HG03175 (cell line): Measurements from ENCODE around the gene SLC16A13.
"Not testable (repeated sequence)": the region's sequence is repeated elsewhere in the genome, so short reads cannot be mapped to it uniquely, and the experiment has no call there.

Experiments
- ATAC-seq: cut with Tn5 transposase; IDR thresholded peaks from one replicate; pipeline ENCODE4 v1.9.1; 2021; ENCODE audit warnings: mild to moderate bottlenecking, moderate library complexity; ENCODE audit not compliant: unreplicated experiment

SLC16A13 gene

DNA sequence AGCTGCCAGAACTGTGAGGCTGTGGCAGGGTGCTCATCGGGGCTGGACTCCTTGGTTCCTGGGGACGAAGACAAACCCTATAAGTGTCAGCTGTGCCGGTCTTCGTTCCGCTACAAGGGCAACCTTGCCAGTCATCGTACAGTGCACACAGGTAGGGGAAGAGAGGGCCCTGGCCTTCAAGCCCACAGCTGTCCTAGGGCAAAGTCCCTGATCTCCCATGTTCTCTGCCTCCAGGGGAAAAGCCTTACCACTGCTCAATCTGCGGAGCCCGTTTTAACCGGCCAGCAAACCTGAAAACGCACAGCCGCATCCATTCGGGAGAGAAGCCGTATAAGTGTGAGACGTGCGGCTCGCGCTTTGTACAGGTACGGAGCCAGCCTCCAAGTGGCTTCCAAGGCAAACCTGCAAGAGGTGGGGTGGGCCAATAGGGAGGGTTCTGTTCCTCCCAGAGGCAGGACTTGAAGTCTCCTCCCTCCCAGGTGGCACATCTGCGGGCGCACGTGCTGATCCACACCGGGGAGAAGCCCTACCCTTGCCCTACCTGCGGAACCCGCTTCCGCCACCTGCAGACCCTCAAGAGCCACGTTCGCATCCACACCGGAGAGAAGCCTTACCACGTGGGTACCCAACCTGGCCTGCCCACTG lies 9.2 kb upstream of the SLC16A13 start:
- no peak for ATAC-seq

DNA sequence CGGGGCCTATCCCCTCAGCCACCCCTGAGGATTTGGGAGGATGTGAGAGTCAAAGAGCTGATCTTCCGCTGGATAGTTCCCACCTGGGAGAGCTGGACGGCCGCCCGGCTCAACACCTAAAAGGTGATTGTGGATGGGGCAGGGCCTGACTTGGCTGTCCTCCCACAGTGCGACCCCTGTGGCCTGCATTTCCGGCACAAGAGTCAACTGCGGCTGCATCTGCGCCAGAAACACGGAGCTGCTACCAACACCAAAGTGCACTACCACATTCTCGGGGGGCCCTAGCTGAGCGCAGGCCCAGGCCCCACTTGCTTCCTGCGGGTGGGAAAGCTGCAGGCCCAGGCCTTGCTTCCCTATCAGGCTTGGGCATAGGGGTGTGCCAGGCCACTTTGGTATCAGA lies 8.5 kb upstream of the SLC16A13 start:
- no peak for ATAC-seq

DNA sequence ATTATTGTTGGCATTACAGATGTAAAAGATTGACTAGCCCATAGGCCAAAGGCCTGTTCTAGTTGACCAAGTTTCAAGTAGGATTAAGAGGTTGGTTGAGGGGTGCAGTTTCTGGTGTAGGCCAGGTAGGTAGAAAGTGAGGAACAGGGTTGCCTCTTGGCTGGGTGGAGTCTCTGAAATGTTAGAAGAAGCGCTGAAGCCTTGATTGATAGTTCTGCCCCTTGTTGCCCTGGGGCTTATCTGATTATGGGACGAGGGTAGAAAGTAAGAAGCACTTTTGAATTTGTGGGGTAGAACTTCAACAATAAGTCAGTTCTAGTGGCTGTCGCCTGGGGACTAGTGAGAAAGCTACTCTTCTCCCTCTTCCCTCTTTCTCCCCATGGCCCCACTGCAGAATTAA lies 6.7 kb upstream of the SLC16A13 start:
- no peak for ATAC-seq

DNA sequence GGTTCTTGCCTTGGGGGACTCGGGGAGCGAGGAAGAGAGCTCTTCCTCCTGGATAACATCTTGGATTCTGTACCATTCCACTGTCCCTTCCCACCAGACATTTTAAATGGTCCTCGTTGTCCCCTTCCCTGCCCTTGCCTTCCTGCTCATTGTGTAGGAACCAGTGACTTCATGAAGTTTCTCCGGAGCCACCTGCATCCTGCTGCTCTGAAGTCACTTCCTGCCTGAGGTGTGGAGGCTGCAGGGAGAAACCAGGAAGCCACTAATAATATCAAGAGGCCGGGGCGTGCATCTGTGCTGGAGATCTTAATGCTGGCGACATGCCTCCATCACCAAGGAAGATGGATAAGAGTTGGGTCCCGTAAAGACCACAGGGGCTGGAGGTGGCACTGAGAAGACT lies 6.2 kb upstream of the SLC16A13 start:
- ATAC-seq, result no peak

GRCh38 chr17:7034955-7035590 lies 742 bp upstream of the SLC16A13 start:
- peak; percentile 30 for ATAC-seq

- no peak for ATAC-seq
These were observed 2.4 kb downstream of the SLC16A13 start for GRCh38 chr17:7038025-7038862.

- no peak for ATAC-seq
These were observed 4.0 kb downstream of the SLC16A13 start for GRCh38 chr17:7039832-7040231.

- no peak for ATAC-seq
These were observed 6.0 kb downstream of the SLC16A13 start for GRCh38 chr17:7041607-7042500.

- ATAC-seq, result no peak
These were observed 6.8 kb downstream of the SLC16A13 start for GRCh38 chr17:7042501-7043181.

DNA sequence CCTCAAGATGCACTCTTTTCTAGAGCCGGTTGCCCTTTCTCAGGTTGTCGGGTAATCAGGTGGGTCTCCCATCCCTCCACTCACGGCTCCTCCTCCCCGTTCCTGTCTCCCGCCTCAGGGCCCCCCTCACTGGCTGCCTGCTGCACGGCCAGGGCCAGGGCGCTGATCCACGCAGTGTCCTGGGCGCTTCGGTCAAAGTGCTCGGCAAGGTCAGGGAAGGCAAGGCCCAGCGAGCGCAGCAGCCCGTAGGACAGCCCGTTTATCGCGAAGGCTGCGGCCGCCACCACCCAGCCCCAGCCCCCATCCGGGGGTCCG lies 7.3 kb downstream of the SLC16A13 start:
- ATAC-seq, result no peak

GRCh38 chr17:7043497-7044198 lies 7.8 kb downstream of the SLC16A13 start, which contains the start of gene SLC16A11:
SLC16A11 (minus strand) TSS chr17:7044092; CDS start chr17:7043513, 579 bp downstream.
- ATAC-seq, result no peak

DNA sequence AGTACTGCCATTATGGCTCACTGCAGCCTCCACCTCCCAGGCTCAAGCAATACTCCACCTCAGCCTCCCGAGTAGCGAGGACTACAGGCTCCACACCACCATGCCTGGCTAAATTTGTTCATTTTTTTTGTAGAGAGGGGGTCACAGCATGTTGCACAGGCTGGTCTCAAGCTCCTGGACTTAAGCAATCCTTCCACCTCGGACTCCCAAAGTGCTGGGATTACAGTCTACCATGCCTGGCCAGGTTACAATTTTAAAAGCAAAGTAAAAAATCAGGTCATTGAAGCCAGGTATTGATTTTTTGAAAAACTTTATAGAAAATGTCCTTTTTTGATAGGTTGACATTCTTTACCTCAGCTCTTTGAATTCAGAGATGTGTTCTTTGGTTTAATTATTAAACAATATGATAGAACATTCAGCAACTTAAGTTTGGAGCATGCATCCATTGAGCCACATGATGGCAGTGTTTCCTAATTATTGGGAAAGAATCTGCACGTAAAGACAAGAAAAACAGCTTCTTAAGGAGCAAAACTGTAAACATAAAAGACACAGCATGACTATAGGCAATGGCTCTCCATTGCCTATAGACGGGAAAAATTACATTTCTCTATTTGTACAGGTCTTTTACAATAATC lies 9.8 kb downstream of the SLC16A13 start:
- no peak for ATAC-seq

DNA sequence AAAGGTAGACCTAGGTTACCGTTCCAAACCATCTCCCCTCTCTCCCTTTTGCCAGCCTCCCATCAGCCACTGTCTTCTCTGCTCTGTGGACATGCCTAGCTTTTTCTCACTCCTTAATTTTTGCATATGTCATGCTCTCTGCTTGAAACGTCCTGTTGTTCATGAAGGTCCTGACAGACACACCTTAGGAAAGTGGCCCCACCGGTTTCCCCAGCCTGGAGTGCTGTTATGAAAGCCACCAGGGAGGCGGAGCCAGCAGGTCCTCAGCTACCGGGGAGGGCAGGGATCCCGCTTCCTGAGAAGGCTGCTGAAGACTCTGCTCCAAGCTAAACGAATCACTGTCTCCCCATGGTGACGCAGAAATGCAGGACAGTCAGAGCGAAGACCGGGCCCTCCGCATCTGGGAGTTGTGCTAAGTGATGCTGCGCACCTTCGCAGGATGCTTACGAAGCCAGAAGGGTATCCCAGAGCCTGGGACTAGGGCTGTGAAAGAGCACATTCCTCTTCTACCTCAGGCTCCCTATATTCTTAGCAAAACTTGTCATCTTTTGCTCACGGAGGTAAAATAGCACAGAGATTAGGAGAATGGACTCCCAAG lies 10.4 kb downstream of the SLC16A13 start:
- ATAC-seq, result no peak

DNA sequence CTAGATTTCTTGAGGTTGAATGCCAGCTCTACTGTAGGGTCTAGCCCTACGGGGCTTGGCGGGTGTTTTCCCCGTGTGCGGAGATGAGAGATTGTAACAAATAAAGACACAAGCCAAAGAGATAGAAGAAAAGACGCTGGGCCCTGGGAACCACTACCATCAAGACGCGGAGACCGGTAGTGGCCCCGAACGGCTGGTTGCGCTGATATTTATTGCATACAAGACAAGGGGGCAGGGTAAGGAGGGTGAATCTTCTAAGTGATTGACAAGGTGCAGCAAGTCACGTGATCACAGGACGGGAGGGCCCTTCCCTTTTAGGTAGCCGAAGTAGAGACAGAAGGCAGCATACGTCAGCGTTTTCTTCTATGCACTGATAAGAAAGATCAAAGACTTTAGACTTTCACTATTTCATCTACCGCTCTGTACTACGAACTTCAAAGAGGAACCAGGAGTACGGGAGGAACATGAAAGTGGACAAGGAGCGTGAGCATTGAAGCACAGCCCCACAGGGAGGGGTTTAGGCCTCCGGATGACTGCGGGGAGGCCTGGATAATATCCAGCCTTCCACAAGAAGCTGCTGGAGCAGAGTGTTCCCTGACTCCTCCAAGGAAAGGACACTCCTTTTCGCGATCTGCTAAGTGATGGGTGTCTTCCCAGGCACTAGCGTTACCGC lies 11.0 kb downstream of the SLC16A13 start:
- not testable (repeated sequence) for ATAC-seq

DNA sequence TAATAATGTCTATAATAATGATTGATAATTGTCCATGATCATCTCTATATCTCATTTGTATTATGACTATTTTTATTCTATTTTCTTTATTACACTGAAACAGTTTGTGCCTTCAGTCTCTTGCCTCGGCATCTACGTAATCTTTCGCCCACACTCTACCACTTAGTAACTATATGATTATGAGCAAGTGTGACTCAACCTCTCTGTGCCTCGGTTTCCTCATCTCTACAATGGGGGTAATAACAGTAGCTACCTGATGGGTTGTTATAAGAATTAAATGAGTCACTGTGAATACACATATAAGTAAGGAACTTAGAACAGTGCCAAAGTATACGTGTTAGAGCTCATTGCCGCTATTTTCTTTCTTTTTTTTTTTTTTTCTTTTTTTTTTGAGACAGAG lies 11.8 kb downstream of the SLC16A13 start:
- ATAC-seq, result no peak

GRCh38 chr17:7048968-7049367 lies 13.2 kb downstream of the SLC16A13 start:
- ATAC-seq, result no peak

- ATAC-seq, result not testable (repeated sequence)
These were observed 14.8 kb downstream of the SLC16A13 start for GRCh38 chr17:7050583-7050982.

DNA sequence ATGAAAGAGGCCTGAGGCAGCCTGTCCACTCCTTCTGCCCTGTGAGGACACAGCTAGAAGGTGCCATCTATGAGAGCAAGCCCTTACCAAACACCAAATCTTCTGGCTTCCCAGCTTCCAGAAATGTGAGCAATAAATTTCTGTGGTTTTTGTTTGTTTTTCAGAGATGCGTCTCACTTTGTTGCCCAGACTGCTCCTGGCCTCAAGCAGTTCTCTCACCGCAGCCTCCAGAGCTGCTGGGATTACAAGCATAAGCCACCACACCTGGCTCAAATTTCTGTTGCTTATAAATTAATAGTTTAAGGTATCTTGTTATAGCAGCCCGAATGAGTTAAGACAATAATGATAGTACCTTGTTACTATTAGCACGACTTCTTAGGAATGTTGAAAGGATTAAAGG lies 20.6 kb downstream of the SLC16A13 start:
- no peak for ATAC-seq
